ENCODE measurements around the gene RBM46.
"Not testable (repeated sequence)": the region's sequence is repeated elsewhere in the genome, so short reads cannot be mapped to it uniquely, and the experiment has no call there.

The RBM46 gene

GRCh38 chr4:154779362-154779947 is 1.6 kb upstream of the RBM46 start:
- ATAC-seq (no peak), DNase-seq (no peak)
- Mint-ChIP-seq H3K4me1 (no peaks in the 10 kb centered on the region), H3K27me3 (peaks cover 8% of the 10 kb centered on the region), H3K36me3 (ENCODE audit: low read depth) (no peaks in the 10 kb centered on the region), H3K9me3 (no peaks in the 10 kb centered on the region), H3K27ac (no peak overlapping the region), H3K4me3 (no peak overlapping the region)

- no peaks in the 10 kb centered on the region for H3K9me3 Mint-ChIP-seq
- no peak for ATAC-seq
- H3K27me3 Mint-ChIP-seq = peaks cover 10% of the 10 kb centered on the region
- no peaks in the 10 kb centered on the region for H3K4me1 Mint-ChIP-seq
- H3K27ac Mint-ChIP-seq = no peak overlapping the region
- no peak overlapping the region for H3K4me3 Mint-ChIP-seq
- no peak for DNase-seq
- H3K36me3 Mint-ChIP-seq (ENCODE audit: low read depth) = no peaks in the 10 kb centered on the region
These were observed 866 bp downstream of the RBM46 start for GRCh38 chr4:154781983-154782293.

GRCh38 chr4:154807042-154807630 is 26.1 kb downstream of the RBM46 start:
- Mint-ChIP-seq H3K4me1 (no peaks in the 10 kb centered on the region), H3K4me3 (no peak overlapping the region), H3K9me3 (no peaks in the 10 kb centered on the region), H3K27ac (no peak overlapping the region), H3K27me3 (peaks cover 4% of the 10 kb centered on the region), H3K36me3 (ENCODE audit: low read depth) (no peaks in the 10 kb centered on the region)
- ATAC-seq (peak; percentile 24), DNase-seq (no peak)

GRCh38 chr4:154818230-154818629 is 37.2 kb downstream of the RBM46 start:
- no peak overlapping the region for H3K4me3 Mint-ChIP-seq
- ATAC-seq (no peak), DNase-seq (no peak)
- H3K27ac Mint-ChIP-seq = no peak overlapping the region
- no peaks in the 10 kb centered on the region for H3K9me3 Mint-ChIP-seq
- H3K36me3 Mint-ChIP-seq (ENCODE audit: low read depth) = no peaks in the 10 kb centered on the region
- peaks cover 4% of the 10 kb centered on the region for H3K27me3 Mint-ChIP-seq
- no peaks in the 10 kb centered on the region for H3K4me1 Mint-ChIP-seq

GRCh38 chr4:154822775-154823174 is 41.7 kb downstream of the RBM46 start:
- Mint-ChIP-seq H3K4me1 (no peaks in the 10 kb centered on the region), H3K36me3 (ENCODE audit: low read depth) (no peaks in the 10 kb centered on the region), H3K27me3 (peaks cover 4% of the 10 kb centered on the region), H3K9me3 (no peaks in the 10 kb centered on the region), H3K27ac (no peak overlapping the region), H3K4me3 (no peak overlapping the region)
- ATAC-seq = no peak
- DNase-seq = no peak

- no peaks in the 10 kb centered on the region for H3K36me3 Mint-ChIP-seq (ENCODE audit: low read depth)
- no peak for ATAC-seq
- no peak for DNase-seq
These were observed 55.0 kb downstream of the RBM46 start for GRCh38 chr4:154836030-154836429.

GRCh38 chr4:154836513-154836912 is 55.4 kb downstream of the RBM46 start:
- Mint-ChIP-seq H3K36me3 (ENCODE audit: low read depth) (no peaks in the 10 kb centered on the region), H3K4me1 (no peaks in the 10 kb centered on the region), H3K27me3 (no peaks in the 10 kb centered on the region), H3K4me3 (no peak overlapping the region), H3K9me3 (peaks cover 19% of the 10 kb centered on the region), H3K27ac (no peak overlapping the region)
- ATAC-seq (no peak), DNase-seq (no peak)

More at GRCh38 chr4:154836030-154836429, 55.0 kb downstream of the RBM46 start:
- Mint-ChIP-seq H3K9me3 (peaks cover 19% of the 10 kb centered on the region), H3K27me3 (no peaks in the 10 kb centered on the region), H3K4me3 (no peak overlapping the region), H3K4me1 (no peaks in the 10 kb centered on the region), H3K27ac (no peak overlapping the region)

- Mint-ChIP-seq H3K36me3 (ENCODE audit: low read depth) (no peaks in the 10 kb centered on the region), H3K4me3 (no peak overlapping the region), H3K4me1 (no peaks in the 10 kb centered on the region), H3K27ac (no peak overlapping the region), H3K9me3 (peaks cover 13% of the 10 kb centered on the region), H3K27me3 (no peaks in the 10 kb centered on the region)
- ATAC-seq (no peak), DNase-seq (no peak)
These were observed 57.1 kb downstream of the RBM46 start for GRCh38 chr4:154838155-154838554.

- Mint-ChIP-seq H3K9me3 (peaks cover 9% of the 10 kb centered on the region), H3K4me3 (no peak overlapping the region), H3K4me1 (no peaks in the 10 kb centered on the region), H3K27ac (no peak overlapping the region), H3K27me3 (no peaks in the 10 kb centered on the region), H3K36me3 (ENCODE audit: low read depth) (no peaks in the 10 kb centered on the region)
- no peak for DNase-seq
- ATAC-seq = no peak
These were observed 57.6 kb downstream of the RBM46 start for GRCh38 chr4:154838694-154839093.

GRCh38 chr4:154854362-154854761 is 73.3 kb downstream of the RBM46 start:
- no peak overlapping the region for H3K4me3 Mint-ChIP-seq
- ATAC-seq (no peak), DNase-seq (no peak)
- H3K36me3 Mint-ChIP-seq (ENCODE audit: low read depth) = no peaks in the 10 kb centered on the region
- H3K9me3 Mint-ChIP-seq = no peaks in the 10 kb centered on the region
- no peaks in the 10 kb centered on the region for H3K4me1 Mint-ChIP-seq
- no peak overlapping the region for H3K27ac Mint-ChIP-seq
- no peaks in the 10 kb centered on the region for H3K27me3 Mint-ChIP-seq

- Mint-ChIP-seq H3K27ac (no peak overlapping the region), H3K36me3 (ENCODE audit: low read depth) (no peaks in the 10 kb centered on the region), H3K4me1 (no peaks in the 10 kb centered on the region), H3K4me3 (no peak overlapping the region), H3K9me3 (peaks cover 1% of the 10 kb centered on the region), H3K27me3 (no peaks in the 10 kb centered on the region)
- ATAC-seq = no peak
- no peak for DNase-seq
These were observed 77.1 kb downstream of the RBM46 start for GRCh38 chr4:154858166-154858565.

- DNase-seq (no peak), ATAC-seq (no peak)
- H3K27ac Mint-ChIP-seq = no peak overlapping the region
- no peaks in the 10 kb centered on the region for H3K27me3 Mint-ChIP-seq
- no peaks in the 10 kb centered on the region for H3K4me1 Mint-ChIP-seq
- H3K4me3 Mint-ChIP-seq = no peak overlapping the region
- H3K9me3 Mint-ChIP-seq = peaks cover 34% of the 10 kb centered on the region
- no peaks in the 10 kb centered on the region for H3K36me3 Mint-ChIP-seq (ENCODE audit: low read depth)
These were observed 87.5 kb downstream of the RBM46 start for GRCh38 chr4:154868414-154869194.

- Mint-ChIP-seq H3K36me3 (ENCODE audit: low read depth) (no peaks in the 10 kb centered on the region), H3K27ac (no peak overlapping the region), H3K4me1 (no peaks in the 10 kb centered on the region), H3K27me3 (no peaks in the 10 kb centered on the region), H3K4me3 (no peak overlapping the region), H3K9me3 (peaks cover 31% of the 10 kb centered on the region)
- DNase-seq (no peak), ATAC-seq (no peak)
These were observed 88.2 kb downstream of the RBM46 start for GRCh38 chr4:154869301-154869700.

GRCh38 chr4:154872198-154872597 is 91.1 kb downstream of the RBM46 start:
- Mint-ChIP-seq H3K4me3 (no peak overlapping the region), H3K27me3 (no peaks in the 10 kb centered on the region), H3K4me1 (no peaks in the 10 kb centered on the region), H3K27ac (no peak overlapping the region), H3K36me3 (ENCODE audit: low read depth) (no peaks in the 10 kb centered on the region), H3K9me3 (peaks cover 36% of the 10 kb centered on the region)
- ATAC-seq = no peak
- no peak for DNase-seq

GRCh38 chr4:154874049-154874448 is 93.0 kb downstream of the RBM46 start:
- H3K9me3 Mint-ChIP-seq = peaks cover 36% of the 10 kb centered on the region
- H3K4me1 Mint-ChIP-seq; ATAC-seq; H3K27me3 Mint-ChIP-seq; H3K27ac Mint-ChIP-seq; H3K4me3 Mint-ChIP-seq; DNase-seq; H3K36me3 Mint-ChIP-seq (ENCODE audit: low read depth): not testable (repeated sequence)
